GM19395 (cell line): ENCODE data around the gene DDR2.

Source experiments
- ATAC-seq: cut with Tn5 transposase; IDR thresholded peaks from one replicate; pipeline ENCODE4 v1.9.1; 2021; ENCODE audit warnings: mild to moderate bottlenecking, moderate library complexity; ENCODE audit not compliant: unreplicated experiment

Gene DDR2

GRCh38 chr1:162823231-162823630 is 191.0 kb downstream of the DDR2 start:
- no peak for ATAC-seq

GRCh38 chr1:162823771-162824525 is 191.7 kb downstream of the DDR2 start:
- ATAC-seq, result no peak

DNA sequence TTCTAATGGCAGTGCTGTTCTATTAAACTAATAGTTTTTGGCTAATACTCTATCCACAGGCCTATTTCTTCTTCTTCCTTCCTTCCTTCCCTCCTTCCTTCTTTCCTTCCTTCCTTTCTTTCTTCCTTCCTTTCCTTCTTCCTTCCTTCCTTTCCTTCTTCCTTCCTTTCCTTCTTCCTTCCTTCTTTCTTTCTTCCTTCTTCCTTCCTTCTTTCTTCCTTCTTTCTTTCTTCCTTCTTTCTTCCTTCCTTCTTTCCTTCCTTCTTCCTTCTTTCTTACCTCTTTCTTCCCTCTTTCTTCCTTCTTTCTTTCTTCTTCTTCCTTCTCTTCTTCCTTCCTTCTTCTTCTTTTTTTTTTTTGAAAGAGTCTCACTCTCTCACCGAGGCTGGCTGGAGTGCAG is 197.0 kb downstream of the DDR2 start:
- ATAC-seq, result no peak

DNA sequence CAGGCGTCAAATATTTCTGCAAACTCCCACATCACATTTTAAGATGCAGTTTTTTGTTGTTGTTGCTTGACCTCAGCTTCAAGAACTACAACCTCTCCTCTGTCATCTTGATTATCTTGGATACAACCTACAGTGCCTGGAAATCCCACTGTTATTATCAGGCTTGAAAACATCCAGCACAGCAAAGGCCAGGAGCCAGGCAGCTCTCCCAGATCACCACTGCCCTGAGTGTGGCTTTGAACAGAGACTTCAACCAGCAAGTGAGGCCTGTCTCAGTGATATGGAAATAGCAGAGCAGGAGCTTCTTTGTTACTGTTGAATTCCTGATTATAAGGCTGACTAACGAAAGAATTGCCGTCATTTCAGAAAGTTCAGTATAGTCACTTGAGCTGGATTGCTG is 200.2 kb downstream of the DDR2 start:
- ATAC-seq, result no peak

DNA sequence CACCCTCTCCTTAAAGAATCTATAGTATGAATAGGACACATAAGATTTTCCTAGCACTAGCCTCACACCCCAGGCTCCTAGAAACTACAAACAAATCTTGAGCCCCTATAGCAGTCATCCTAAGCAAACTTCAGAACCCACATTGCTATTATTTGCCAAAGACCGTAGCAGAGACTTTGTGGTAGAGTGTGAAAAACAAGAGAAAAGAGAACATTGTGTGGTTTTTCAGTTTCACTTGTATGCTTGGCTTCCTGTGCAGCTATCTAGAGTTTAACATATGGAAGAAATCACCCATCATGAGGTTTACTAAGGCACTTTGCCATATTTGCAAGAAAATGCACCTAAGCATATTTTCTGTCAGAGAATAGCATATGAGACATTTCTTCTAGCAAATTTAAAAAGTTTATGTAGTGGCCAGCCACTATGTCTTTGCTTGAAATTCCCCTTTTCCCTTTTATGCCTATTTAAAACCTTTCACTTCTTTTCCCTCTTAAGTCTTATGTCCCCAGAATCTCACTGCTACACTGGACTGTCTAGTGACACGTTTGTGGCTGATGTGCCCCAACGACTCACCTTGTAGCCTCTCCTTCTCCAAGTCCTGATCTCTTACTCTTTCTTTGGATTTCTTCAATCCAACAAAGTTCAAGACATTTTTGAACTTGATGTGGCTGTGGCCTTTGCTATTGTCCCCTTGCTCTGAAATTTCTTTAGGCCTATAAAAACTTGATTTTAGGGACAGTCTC is 203.1 kb downstream of the DDR2 start:
- peak; percentile 98 for ATAC-seq
